SU-DHL-6 (cell line): Measurements from ENCODE around the gene ACOT11.

Experiments used
- H2AFZ ChIP-seq: fragments of 200-600 bp; sonication (generic); 2 replicates; pipeline ENCODE4 v1.6.1; 2014; ENCODE audit warnings: low read depth, mild to moderate bottlenecking, moderate library complexity, mixed read lengths, antibody characterized with exemption, low read length; ENCODE audit not compliant: severe bottlenecking
- H3F3A ChIP-seq: fragments of 200-600 bp; shearing (Covaris generic); 2 replicates; pipeline ENCODE4 v1.6.0; 2016; ENCODE audit warnings: antibody characterized with exemption, mild to moderate bottlenecking; ENCODE audit not compliant: insufficient read depth
- H3K27ac ChIP-seq: fragments of 200-600 bp; sonication (generic); 2 replicates; pipeline ENCODE4 v1.5.1; 2016; ENCODE audit warnings: low read depth, mild to moderate bottlenecking, low read length, moderate library complexity, mixed read lengths
- H3K27me3 ChIP-seq: fragments of 200-600 bp; sonication (generic), shearing (Covaris generic); 2 replicates; pipeline ENCODE4 v1.6.0; 2014; ENCODE audit warnings: mild to moderate bottlenecking, low read length
- H3K36me3 ChIP-seq: fragments of 200-600 bp; sonication (generic); 2 replicates; pipeline ENCODE4 v1.6.1; 2014; ENCODE audit warnings: mild to moderate bottlenecking, low read length, mixed read lengths
- H3K4me2 ChIP-seq: fragments of 300-600, 200-600 bp; shearing (Covaris generic), sonication (generic); 2 replicates; pipeline ENCODE4 v1.6.0; 2014; ENCODE audit warnings: low read length, low read depth, mild to moderate bottlenecking; ENCODE audit not compliant: poor library complexity, severe bottlenecking
- H3K4me3 ChIP-seq: fragments of 200-600 bp; sonication (generic); 2 replicates; pipeline ENCODE4 v1.5.1; 2014; ENCODE audit warnings: antibody characterized with exemption, low read length, mild to moderate bottlenecking, mixed read lengths; ENCODE audit not compliant: insufficient read depth, poor library complexity, severe bottlenecking
- H3K79me2 ChIP-seq: fragments of 200-600 bp; sonication (generic); 2 replicates; pipeline ENCODE4 v1.6.1; 2014; ENCODE audit warnings: mild to moderate bottlenecking, low read length, moderate library complexity; ENCODE audit not compliant: insufficient read depth
- H3K9ac ChIP-seq: fragments of 200-600 bp; sonication (generic); 2 replicates; pipeline ENCODE4 v1.7.0; 2014; ENCODE audit warnings: mild to moderate bottlenecking, low read length
- H3K9me2 ChIP-seq: fragments of 200-600 bp; sonication (generic); replicated peaks from 2 replicates; pipeline ENCODE4 v1.6.1; 2014; ENCODE audit warnings: low read length; ENCODE audit not compliant: insufficient read depth
- H3K9me3 ChIP-seq: fragments of 200-600 bp; sonication (generic); 2 replicates; pipeline ENCODE4 v1.6.1; 2014; ENCODE audit warnings: low read length, mixed read lengths; ENCODE audit not compliant: insufficient read depth
- H4K20me1 ChIP-seq: fragments of 200-600 bp; sonication (generic); 2 replicates; pipeline ENCODE4 v1.6.1; 2014; ENCODE audit warnings: low read depth, mild to moderate bottlenecking, antibody characterized with exemption, low read length, moderate library complexity, mixed read lengths
- EZH2phosphoT487 ChIP-seq: fragments of 200-600 bp; sonication (generic), shearing (Covaris generic); conservative IDR thresholded peaks from 2 replicates; pipeline ENCODE4 v1.6.1; 2018; ENCODE audit warnings: mild to moderate bottlenecking, antibody characterized with exemption, low read length, moderate library complexity, mixed read lengths
- TF ChIP-seq, protein P1 (sequence below): fragments of 200-600 bp; sonication (generic); IDR thresholded peaks from one replicate; pipeline ENCODE4 v1.5.1; 2017; ENCODE audit warnings: antibody characterized with exemption, mild to moderate bottlenecking, low read length, moderate library complexity; ENCODE audit not compliant: insufficient read depth, poor library complexity, severe bottlenecking

ACOT11 gene

DNA sequence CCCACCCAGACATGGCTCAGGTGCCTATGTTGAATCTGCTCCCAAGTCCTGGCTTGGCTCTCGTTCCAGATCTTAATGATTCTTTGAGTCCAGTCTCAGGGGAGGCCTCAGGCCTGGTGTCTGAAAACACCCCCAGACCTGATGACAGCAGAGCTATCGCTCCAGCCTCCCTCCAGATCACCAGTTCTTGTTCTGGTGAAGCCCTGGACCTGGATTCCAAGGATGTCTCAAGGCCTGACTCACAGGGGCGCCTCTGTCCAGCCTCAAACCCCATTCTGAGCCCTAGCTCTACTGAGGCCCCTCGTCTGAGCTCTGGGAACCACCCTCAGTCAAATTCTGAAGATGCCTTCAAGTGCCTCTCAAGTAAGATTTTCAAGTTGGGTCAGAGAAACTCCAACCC, 105.0 kb downstream of the ACOT11 start:
- no peaks in the 10 kb centered on the region for H3K79me2 ChIP-seq
- H3F3A ChIP-seq = no peaks in the 10 kb centered on the region
- no peak overlapping the region for H3K9ac ChIP-seq
- H3K9me2 ChIP-seq = no peaks in the 10 kb centered on the region
- no peaks in the 10 kb centered on the region for H3K36me3 ChIP-seq
- no peak overlapping the region for H3K27ac ChIP-seq
- H3K9me3 ChIP-seq = peaks cover under 1% of the 10 kb centered on the region; the same call in 1 of the 2 replicates
- H3K27me3 ChIP-seq = no peaks in the 10 kb centered on the region
- H2AFZ ChIP-seq = no peak overlapping the region
- H3K4me2 ChIP-seq = no peak overlapping the region
- no peak for TF ChIP-seq EZH2phosphoT487
- TF ChIP-seq, protein P1, sequence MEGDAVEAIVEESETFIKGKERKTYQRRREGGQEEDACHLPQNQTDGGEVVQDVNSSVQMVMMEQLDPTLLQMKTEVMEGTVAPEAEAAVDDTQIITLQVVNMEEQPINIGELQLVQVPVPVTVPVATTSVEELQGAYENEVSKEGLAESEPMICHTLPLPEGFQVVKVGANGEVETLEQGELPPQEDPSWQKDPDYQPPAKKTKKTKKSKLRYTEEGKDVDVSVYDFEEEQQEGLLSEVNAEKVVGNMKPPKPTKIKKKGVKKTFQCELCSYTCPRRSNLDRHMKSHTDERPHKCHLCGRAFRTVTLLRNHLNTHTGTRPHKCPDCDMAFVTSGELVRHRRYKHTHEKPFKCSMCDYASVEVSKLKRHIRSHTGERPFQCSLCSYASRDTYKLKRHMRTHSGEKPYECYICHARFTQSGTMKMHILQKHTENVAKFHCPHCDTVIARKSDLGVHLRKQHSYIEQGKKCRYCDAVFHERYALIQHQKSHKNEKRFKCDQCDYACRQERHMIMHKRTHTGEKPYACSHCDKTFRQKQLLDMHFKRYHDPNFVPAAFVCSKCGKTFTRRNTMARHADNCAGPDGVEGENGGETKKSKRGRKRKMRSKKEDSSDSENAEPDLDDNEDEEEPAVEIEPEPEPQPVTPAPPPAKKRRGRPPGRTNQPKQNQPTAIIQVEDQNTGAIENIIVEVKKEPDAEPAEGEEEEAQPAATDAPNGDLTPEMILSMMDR = no peak
- no peak overlapping the region for H3K4me3 ChIP-seq
- no peaks in the 10 kb centered on the region for H4K20me1 ChIP-seq

DNA sequence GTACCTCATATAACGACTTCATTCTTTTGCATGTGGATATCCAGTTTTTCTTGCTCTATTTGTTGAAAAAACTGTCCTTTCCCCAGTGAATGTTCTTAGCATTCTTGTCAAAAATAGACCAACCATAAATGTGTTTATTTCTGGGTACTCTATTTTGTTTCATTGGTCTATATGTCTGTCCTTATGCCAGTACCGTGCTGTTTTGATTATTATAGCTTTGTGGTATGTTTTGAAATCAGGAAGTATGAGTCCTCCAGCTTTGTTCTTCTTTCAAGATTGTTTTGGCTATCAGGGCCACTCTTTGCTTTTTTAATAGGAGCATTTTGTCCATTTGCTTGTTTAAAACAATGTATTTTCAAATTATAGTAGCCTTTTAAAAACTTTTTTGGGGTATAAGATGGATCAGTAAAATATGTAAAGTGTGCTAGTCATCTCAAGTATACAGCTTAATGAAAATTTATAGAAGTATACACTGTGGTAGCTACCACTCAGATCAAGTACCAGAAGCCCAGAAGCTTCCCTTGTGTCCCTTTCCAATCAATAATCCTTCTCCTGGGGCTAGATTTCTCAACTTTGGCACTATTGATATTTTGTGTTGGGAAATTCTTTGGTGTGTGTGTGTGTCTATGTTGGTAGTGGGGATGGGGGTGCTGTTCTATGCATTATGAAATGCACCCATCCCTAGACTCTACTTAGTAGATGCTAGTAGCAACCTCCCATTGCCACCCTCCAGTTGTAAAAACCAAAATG, 110.3 kb downstream of the ACOT11 start:
- no peak for TF ChIP-seq EZH2phosphoT487
- TF ChIP-seq, protein P1 = no peak
- Histone ChIP-seq H3K9me2 (no peaks in the 10 kb centered on the region), H3K36me3 (no peaks in the 10 kb centered on the region), H3F3A (no peaks in the 10 kb centered on the region), H3K4me2 (no peak overlapping the region), H3K9me3 (peaks cover 7% of the 10 kb centered on the region; the same call in 1 of the 2 replicates), H3K79me2 (no peaks in the 10 kb centered on the region), H3K4me3 (no peak overlapping the region), H2AFZ (no peak overlapping the region), H3K27me3 (no peaks in the 10 kb centered on the region), H4K20me1 (no peaks in the 10 kb centered on the region), H3K27ac (no peak overlapping the region), H3K9ac (no peak overlapping the region)
